HG02642 (cell line): ENCODE measurements around the gene ETNPPL.

ENCODE experiments used
- ATAC-seq: cut with Tn5 transposase; IDR thresholded peaks from one replicate; pipeline ENCODE4 v1.9.1; 2021; ENCODE audit warnings: mild to moderate bottlenecking; ENCODE audit not compliant: unreplicated experiment, poor library complexity

Gene ETNPPL

DNA sequence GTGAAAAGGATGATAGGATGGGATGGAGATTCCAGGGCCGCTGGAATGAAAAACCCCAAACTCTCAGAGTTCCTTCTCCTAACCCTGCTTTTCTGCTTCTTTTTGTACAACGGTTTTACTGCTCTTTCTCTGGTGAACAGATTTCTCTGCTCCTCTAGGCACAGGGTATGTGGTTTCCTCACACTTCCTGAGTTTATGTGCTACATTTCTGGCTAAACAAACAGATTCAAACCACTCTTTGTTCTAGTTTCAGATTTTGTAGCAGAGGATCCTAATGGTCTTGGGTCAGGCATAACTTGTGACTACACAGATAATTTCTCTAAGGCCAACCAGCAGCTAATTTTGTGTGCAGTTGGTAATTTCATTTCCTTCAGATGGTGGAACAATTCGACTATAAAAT is 59.9 kb downstream of the ETNPPL start:
- ATAC-seq = no peak

DNA sequence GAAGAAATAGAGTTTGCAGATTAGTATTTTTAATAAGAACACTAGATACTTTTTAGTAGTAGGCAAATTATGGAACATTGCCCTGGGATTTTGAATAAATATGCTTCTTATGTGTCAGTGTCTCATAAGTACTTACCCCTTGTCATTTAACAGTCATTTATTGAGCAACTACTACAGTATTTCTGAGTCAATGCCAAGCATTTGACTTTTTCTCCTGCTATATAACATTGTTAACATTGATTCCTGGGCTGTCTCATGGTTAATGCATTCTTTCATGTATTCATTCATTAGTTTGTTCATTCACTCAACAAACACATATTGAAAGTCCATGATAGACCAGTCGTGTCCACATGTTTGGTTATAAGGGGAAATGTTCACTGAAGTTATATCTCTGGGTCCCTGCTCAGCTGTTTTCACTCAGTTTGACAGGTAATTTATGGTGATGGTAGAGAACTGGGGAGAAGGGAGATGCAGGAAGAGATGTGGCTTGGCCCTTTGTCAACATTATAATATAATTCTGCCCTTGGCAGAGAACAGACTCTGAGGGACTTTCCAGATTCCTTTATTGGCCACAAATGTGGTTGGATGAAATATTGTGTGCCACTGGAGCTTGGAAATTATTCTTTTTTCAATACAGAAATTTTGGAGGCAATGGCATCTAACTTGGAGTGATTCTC is 62.6 kb downstream of the ETNPPL start:
- no peak for ATAC-seq

DNA sequence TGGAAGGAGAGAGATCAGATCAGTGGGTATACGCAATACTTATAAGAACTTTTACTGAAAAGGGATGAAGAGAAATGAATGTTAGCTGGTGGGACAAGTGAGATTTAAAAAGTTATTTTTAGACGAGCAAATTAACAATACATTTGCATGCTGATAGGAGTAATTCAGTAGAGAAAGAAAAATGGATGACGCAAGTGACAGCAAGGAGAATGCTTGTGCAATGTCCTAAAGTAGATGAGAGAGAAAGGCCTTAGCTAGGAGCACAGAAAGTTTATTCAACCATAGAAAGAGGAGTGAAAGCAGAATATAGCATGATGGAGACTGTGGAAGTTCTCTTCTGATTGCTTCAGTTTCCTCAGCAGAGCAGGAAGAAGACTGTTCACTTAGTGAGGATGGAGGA is 66.7 kb downstream of the ETNPPL start:
- ATAC-seq = no peak

DNA sequence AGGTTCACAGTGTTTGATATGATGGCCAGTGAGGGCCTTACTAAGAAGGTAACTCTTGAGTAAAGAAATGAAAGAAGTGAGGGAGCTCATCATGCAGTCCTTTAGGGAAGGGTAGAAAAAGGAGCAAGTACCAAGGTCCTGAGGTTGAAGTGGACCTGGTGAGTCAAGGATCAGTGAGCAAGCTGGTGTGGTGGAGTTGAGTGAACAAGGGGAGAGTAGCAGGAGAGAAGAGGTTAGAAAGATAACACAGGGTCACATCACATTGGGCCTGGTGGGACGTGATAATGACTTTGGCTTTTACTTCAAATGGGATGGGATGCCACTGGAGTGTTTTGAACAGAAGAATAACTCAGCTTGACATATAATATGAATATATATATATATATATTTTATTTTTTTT is 67.8 kb downstream of the ETNPPL start:
- no peak for ATAC-seq

DNA sequence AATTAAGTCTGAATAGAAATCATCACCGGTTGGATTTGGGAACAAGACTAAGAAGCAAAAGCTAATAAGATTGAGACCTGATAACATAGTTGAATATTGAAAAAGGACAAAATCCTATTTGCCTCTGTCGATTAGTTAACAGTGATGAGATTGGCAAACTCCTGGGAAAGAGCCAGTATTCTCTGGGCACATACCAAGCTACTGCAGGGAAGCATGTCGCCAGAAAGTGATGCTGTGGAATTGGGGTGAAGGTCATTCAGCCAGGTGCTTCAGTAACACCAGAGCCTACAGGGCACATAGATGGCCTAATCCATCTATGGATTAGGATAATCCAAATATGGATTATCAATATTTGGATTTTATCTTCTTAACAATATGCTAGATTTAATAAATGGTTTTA is 68.4 kb downstream of the ETNPPL start:
- ATAC-seq = no peak

DNA sequence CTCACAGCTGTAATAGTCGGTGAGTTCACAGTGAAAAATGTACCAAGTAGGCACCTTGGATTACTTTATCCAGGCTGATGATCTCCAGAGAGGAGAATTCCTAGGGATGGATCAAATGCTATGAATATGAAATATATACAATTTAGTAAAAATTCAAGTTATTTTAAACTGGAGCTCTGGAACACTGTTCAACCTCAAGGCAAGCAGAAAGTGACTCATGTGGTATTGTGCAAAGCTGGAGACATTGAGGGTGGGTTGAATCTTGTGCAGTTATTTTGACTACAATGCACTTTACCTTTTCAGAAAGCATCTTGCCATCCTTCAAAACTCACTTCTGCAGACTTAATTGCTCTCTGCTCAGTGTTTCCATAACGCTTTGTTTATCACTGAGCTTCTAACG is 69.0 kb downstream of the ETNPPL start:
- ATAC-seq = no peak

DNA sequence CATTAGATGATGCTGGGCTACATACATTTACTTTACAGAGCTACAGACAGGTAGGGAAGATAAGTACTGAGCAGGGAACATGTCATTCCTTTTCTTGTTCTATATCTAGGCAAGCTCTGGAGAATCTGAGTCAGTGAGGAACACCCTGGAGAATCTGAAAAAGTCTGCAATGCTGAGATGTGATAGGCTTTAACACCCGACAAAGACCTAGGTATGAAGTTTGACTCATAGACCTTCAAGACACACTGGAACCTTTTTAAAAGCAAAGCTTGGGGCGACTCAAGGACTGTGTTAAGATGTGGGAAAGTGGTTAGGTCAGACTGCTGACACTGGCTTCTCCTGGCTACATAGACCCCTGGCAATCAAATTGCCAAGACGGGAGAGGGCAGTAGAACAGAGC is 69.6 kb downstream of the ETNPPL start:
- ATAC-seq = no peak
